ENCODE results near the gene FLII. TPM values are rescaled to one million over a fixed set of nuclear protein-coding genes. Genes with fewer than 3 reads are reported as not detected.

The FLII gene
- total RNA-seq, 1 experiment from 2014 or later: 298 TPM

- H3K4me1 ChIP-seq (ENCODE audit: insufficient read depth, low read length): no peaks in the 10 kb centered on the region
Measured at GRCh38 chr17:18205861-18206260, 52.7 kb downstream of the FLII start.

More at GRCh38 chr17:18205861-18206260, 52.7 kb downstream of the FLII start:
- H3K4me3 Mint-ChIP-seq: no peak overlapping the region; a peak in 1 of 5 replicates
- Histone ChIP-seq H4K8ac (replicated peaks; ENCODE audit: insufficient read length, low read depth, low read length) (no peak overlapping the region), H2AK5ac (ENCODE audit: insufficient read length, low read length) (no peak overlapping the region), H4K5ac (ENCODE audit: insufficient read length, low read depth, low read length) (no peak overlapping the region), H2BK5ac (ENCODE audit: insufficient read length, low read length) (no peak overlapping the region), H3K79me2 (ENCODE audit: insufficient read depth, low read length) (no peaks in the 10 kb centered on the region; the same call in 1 of the 2 replicates), H4K91ac (ENCODE audit: insufficient read length, low read depth, low read length) (no peak overlapping the region), H3T11ph (ENCODE audit: low read length) (no peak overlapping the region), H2AFZ (ENCODE audit: low read length) (no peak overlapping the region), H3K23ac (ENCODE audit: insufficient read length, low read depth, low read length) (no peak overlapping the region), H3K4me2 (ENCODE audit: insufficient read depth, insufficient read length, low read length) (no peak overlapping the region), H4K20me1 (ENCODE audit: control insufficient read depth, insufficient read depth, insufficient read length) (no peaks in the 10 kb centered on the region), H3K9me3 (ENCODE audit: control insufficient read depth, low read depth, low read length) (no peaks in the 10 kb centered on the region), H2BK12ac (ENCODE audit: insufficient read length, low read depth, low read length) (no peak overlapping the region), H3K27ac (ENCODE audit: insufficient read length, low read depth, low read length) (no peak overlapping the region), H3K4ac (ENCODE audit: low read depth, low read length) (no peak overlapping the region), H3K9ac (ENCODE audit: extremely low read depth, insufficient read length, low read length) (no peak overlapping the region), H3K23me2 (ENCODE audit: insufficient read length, low read depth, low read length, poor library complexity, severe bottlenecking) (no peaks in the 10 kb centered on the region), H3K27me3 (ENCODE audit: insufficient read depth, low read length) (no peaks in the 10 kb centered on the region), H3K56ac (ENCODE audit: insufficient read length, low read depth, low read length) (no peak overlapping the region), H2BK15ac (ENCODE audit: low read depth, low read length) (no peak overlapping the region), H2BK20ac (ENCODE audit: low read depth, low read length, poor library complexity, severe bottlenecking) (no peak overlapping the region), H3K79me1 (ENCODE audit: insufficient read depth, low read depth, low read length, poor library complexity, severe bottlenecking) (peaks cover 3% of the 10 kb centered on the region), H3K18ac (ENCODE audit: insufficient read length, low read depth, low read length) (no peak overlapping the region), H2BK120ac (ENCODE audit: low read depth, low read length, poor library complexity, severe bottlenecking) (no peak overlapping the region), H3K14ac (ENCODE audit: insufficient read depth, low read length) (no peak overlapping the region)
- WGBS (ENCODE audit: extremely low coverage, insufficient read length, low lambda C conversion rate): no CpG with 5 or more reads among the region's 2 CpGs
- TF ChIP-seq CTCF (conservative IDR thresholded peaks at IDR 0.05): no peak
- H3K4me1 Mint-ChIP-seq: peaks cover 13 to 15% of the 10 kb centered on the region in 2 experiments
- H3K36me3 Mint-ChIP-seq (ENCODE audit: insufficient read depth in 1 of 3, low read depth in 3 of 3): peaks cover 25 to 63% (median 43%) of the 10 kb centered on the region in 3 experiments; a peak in 6 of 7 replicates
- H3K27ac Mint-ChIP-seq: peak overlapping the region in 2 of 3 experiments; percentile 6 to 37; a peak in 2 of 7 replicates
- H3K27me3 Mint-ChIP-seq (ENCODE audit: low read depth): no peaks in the 10 kb centered on the region
- no peaks in the 10 kb centered on the region for H3K9me3 Mint-ChIP-seq
- no peak for DNase-seq
